PC-9 (cell line): ENCODE results near the gene COL15A1. TPM values are rescaled to one million over a fixed set of nuclear protein-coding genes. Genes with fewer than 3 reads are reported as not detected.

Source experiments
- BruUV-seq: library from RNA; stranded (reverse); fragments of 400-500 nt; replicated peaks from 2 replicates; lab custom pipeline; 2021; lab: Mats Ljungman, UMichigan
- CTCF ChIA-PET: fragments of 300-600 bp; sonication (Branson Sonifier 250); formaldehyde crosslinking; loops from one replicate; lab custom pipeline; 2022; ENCODE audit warnings: antibody characterized with exemption; lab: Charles Lee
- POLR2A ChIA-PET: fragments of 300-600 bp; sonication (Branson Sonifier 250); formaldehyde crosslinking; loops from one replicate; lab custom pipeline; 2022; ENCODE audit warnings: antibody characterized with exemption; ENCODE audit not compliant: unreplicated experiment; lab: Charles Lee
- DNase-seq, 2 experiments: peaks; one replicate each; pipeline versions ENCODE4 v3.0.0 to v3.0.0-alpha.2; 2015 to 2022; ENCODE audit warnings: mixed read lengths in 1 of 2
- H2AFZ ChIP-seq: fragments of 200-600 bp; sonication (generic); 2 replicates; pipeline ENCODE4 v1.8.1; 2017; ENCODE audit warnings: antibody characterized with exemption
- H3F3A ChIP-seq: fragments of 200-600 bp; sonication (generic); 2 replicates; pipeline ENCODE4 v1.8.1; 2017; ENCODE audit warnings: antibody characterized with exemption, mild to moderate bottlenecking, low read depth; ENCODE audit not compliant: insufficient read depth
- H3K27ac ChIP-seq: fragments of 200-600 bp; sonication (generic); 2 replicates; pipeline ENCODE4 v1.6.1; 2016; ENCODE audit warnings: mixed run types
- H3K27me3 ChIP-seq: fragments of 200-600 bp; sonication (generic); 2 replicates; pipeline ENCODE4 v1.6.1; 2016; ENCODE audit warnings: low read depth, mixed run types; ENCODE audit not compliant: insufficient read depth
- H3K36me3 ChIP-seq: fragments of 200-600 bp; sonication (generic); 2 replicates; pipeline ENCODE4 v1.6.1; 2016; ENCODE audit warnings: low read depth, mixed run types
- H3K4me1 ChIP-seq: fragments of 200-600 bp; sonication (generic); replicated peaks from 2 replicates; pipeline ENCODE4 v1.6.1; 2016; ENCODE audit warnings: mixed run types; ENCODE audit not compliant: insufficient read depth
- H3K4me2 ChIP-seq: fragments of 200-600 bp; sonication (generic); 2 replicates; pipeline ENCODE4 v1.6.1; 2017; ENCODE audit warnings: mixed run types
- H3K4me3 ChIP-seq: fragments of 200-600 bp; sonication (generic); 2 replicates; pipeline ENCODE4 v1.6.1; 2016; ENCODE audit warnings: mixed run types
- H3K79me2 ChIP-seq: fragments of 200-600 bp; sonication (generic); 2 replicates; pipeline ENCODE4 v1.6.1; 2017; ENCODE audit warnings: low read depth, mixed run types
- H3K9me2 ChIP-seq: fragments of 200-600 bp; sonication (generic); 2 replicates; pipeline ENCODE4 v1.8.1; 2017; ENCODE audit warnings: mild to moderate bottlenecking; ENCODE audit not compliant: insufficient read depth
- H3K9me3 ChIP-seq: fragments of 200-600 bp; sonication (generic); 2 replicates; pipeline ENCODE4 v1.8.1; 2016; ENCODE audit warnings: low read depth; ENCODE audit not compliant: insufficient read depth
- H4K20me1 ChIP-seq: fragments of 200-600 bp; sonication (generic); 2 replicates; pipeline ENCODE4 v1.8.1; 2017; ENCODE audit not compliant: insufficient read depth
- EZH2 ChIP-seq: fragments of 200-600 bp; sonication (generic); IDR thresholded peaks from 2 replicates; pipeline ENCODE4 v1.8.0; 2017; ENCODE audit warnings: antibody characterized with exemption, low read depth
- intact Hi-C: fragments of 100-400 bp; cut with micrococcal nuclease; formaldehyde crosslinking; loops from one replicate; pipeline ENCODE4 v1.10.0; 2022; ENCODE audit not compliant: unreplicated experiment
- total RNA-seq: library from RNA; stranded (reverse); gene quantifications from 2 replicates; pipeline ENCODE4 v1.2.3, GENCODE V29; 2021
- TF ChIP-seq, protein P1 (sequence below): fragments of 200-600 bp; sonication (generic); conservative IDR thresholded peaks from 2 replicates; pipeline ENCODE4 v1.6.1; 2017; ENCODE audit warnings: mixed run types, antibody characterized with exemption, mild to moderate bottlenecking, moderate library complexity

Gene COL15A1
- total RNA-seq, 1 experiment from 2014 or later, result not detected

DNA sequence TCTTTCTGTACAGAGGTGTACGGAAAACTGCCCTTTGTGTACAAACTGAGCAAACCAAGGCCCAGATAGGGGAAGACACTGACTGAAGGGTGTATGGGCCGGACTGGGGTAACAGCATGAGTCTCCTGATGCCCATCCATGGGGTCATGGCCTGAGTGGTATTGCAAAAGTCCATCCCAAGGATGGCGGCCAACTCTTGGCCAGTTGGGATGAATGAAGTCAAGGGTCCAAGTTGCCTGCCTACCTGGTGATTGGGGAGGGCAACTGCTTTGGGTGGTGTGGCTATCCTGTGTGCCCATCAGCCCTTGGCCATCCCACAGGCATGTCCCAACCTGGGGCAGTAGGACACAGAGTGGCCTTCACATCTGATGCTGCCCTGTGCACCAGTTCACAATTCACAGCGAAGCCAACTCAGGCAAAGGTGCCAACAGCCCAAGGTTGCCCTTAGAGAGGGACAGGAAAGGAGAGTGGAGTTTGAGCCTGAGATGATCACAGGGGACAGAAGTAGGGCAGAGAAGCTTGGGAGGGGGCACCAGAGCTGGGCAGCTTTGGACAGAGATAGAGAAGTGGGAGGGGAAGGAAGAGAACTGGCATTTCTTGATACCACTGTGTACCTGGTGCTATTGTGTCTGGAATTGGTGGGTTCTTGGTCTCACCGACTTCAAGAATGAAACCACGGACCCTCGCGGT lies 46.6 kb downstream of the COL15A1 start:
- H3K9me3 ChIP-seq, result no peaks in the 10 kb centered on the region
- POLR2A ChIA-PET, result no interaction called here
- BruUV-seq, result no TSS peak

DNA sequence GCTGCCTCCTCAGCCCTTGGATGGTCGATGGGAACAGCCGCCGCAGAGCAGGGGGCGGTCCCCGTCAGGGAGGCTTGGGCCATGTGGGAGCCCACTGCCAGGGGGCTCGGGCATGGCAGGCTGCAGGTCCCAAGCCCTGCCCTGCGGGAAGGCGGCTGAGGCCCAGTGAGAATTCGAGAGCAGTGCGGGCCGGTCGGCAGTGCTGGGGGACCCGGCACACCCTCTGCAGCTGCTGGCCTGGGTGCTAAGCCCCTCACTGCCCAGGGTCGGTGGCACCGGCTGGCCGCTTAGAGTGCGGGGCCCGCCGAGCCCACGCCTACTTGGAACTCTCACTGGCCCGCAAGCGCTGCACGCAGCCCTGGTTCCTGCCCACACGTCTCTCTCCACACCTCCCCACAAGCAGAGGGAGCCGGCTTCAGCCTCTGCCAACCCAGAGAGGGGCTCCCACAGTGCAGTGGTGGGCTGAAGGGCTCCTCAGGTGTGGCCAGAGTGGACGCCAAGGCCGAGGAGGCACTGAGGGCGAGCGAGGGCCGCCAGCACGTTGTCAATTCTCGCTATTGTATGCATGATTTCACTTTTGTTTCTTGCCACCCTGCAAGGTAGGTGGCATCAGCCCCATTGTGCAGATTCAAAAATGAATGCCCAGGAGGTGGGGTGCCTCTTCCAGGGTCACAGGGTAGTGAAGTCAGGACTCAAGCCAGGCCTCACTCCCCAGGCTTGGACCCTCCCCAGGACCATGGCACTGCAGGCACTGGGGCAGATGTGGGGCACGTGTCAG lies 48.6 kb downstream of the COL15A1 start:
- Histone ChIP-seq H3F3A (peaks cover 11% of the 10 kb centered on the region; the same call in 1 of the 2 replicates), H2AFZ (no peak overlapping the region), H3K4me2 (no peak overlapping the region), H4K20me1 (no peaks in the 10 kb centered on the region), H3K27ac (no peak overlapping the region), H3K9me2 (no peaks in the 10 kb centered on the region), H3K79me2 (no peaks in the 10 kb centered on the region), H3K9me3 (no peaks in the 10 kb centered on the region), H3K36me3 (no peaks in the 10 kb centered on the region), H3K27me3 (no peaks in the 10 kb centered on the region), H3K4me3 (no peak overlapping the region), H3K4me1 (peaks cover 12% of the 10 kb centered on the region; the same call in 1 of the 2 replicates)
- POLR2A ChIA-PET, result no interaction called here
- CTCF ChIA-PET, result no interaction called here
- DNase-seq, result no peak
- TF ChIP-seq, protein P1, sequence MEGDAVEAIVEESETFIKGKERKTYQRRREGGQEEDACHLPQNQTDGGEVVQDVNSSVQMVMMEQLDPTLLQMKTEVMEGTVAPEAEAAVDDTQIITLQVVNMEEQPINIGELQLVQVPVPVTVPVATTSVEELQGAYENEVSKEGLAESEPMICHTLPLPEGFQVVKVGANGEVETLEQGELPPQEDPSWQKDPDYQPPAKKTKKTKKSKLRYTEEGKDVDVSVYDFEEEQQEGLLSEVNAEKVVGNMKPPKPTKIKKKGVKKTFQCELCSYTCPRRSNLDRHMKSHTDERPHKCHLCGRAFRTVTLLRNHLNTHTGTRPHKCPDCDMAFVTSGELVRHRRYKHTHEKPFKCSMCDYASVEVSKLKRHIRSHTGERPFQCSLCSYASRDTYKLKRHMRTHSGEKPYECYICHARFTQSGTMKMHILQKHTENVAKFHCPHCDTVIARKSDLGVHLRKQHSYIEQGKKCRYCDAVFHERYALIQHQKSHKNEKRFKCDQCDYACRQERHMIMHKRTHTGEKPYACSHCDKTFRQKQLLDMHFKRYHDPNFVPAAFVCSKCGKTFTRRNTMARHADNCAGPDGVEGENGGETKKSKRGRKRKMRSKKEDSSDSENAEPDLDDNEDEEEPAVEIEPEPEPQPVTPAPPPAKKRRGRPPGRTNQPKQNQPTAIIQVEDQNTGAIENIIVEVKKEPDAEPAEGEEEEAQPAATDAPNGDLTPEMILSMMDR, result no peak
- TF ChIP-seq EZH2, result no peak
- intact Hi-C loops, result no loop called here
- BruUV-seq, result no TSS peak

More for the DNA sequence above, 46.6 kb downstream of the COL15A1 start:
- peaks cover 11% of the 10 kb centered on the region; the same call in 1 of the 2 replicates for H3F3A ChIP-seq
- TF ChIP-seq, protein P1, result no peak
- TF ChIP-seq EZH2, result no peak
- peaks cover 12% of the 10 kb centered on the region; the same call in 1 of the 2 replicates for H3K4me1 ChIP-seq
- no peak overlapping the region for H3K27ac ChIP-seq
- no peaks in the 10 kb centered on the region for H3K27me3 ChIP-seq
- no peaks in the 10 kb centered on the region for H4K20me1 ChIP-seq
- H3K4me3 ChIP-seq, result no peak overlapping the region
- CTCF ChIA-PET, result no interaction called here
- H3K4me2 ChIP-seq, result peak overlapping the region; percentile 29; the same call in 1 of the 2 replicates
- H3K36me3 ChIP-seq, result no peaks in the 10 kb centered on the region
- no peaks in the 10 kb centered on the region for H3K9me2 ChIP-seq
- intact Hi-C loops, result no loop called here
- no peaks in the 10 kb centered on the region for H3K79me2 ChIP-seq
- H2AFZ ChIP-seq, result no peak overlapping the region
- DNase-seq, result no peak

- BruUV-seq, result no TSS peak
- no peaks in the 10 kb centered on the region for H3K9me2 ChIP-seq
- no peak overlapping the region for H3K27ac ChIP-seq
- TF ChIP-seq, protein P1, result no peak
- TF ChIP-seq EZH2, result no peak
- intact Hi-C loops, result no loop called here
- H3K9me3 ChIP-seq, result no peaks in the 10 kb centered on the region
- no peak overlapping the region for H3K4me3 ChIP-seq
- no peak overlapping the region for H3K4me2 ChIP-seq
- peaks cover 11% of the 10 kb centered on the region; the same call in 1 of the 2 replicates for H3F3A ChIP-seq
- no peaks in the 10 kb centered on the region for H3K79me2 ChIP-seq
- DNase-seq, result no peak
- H3K27me3 ChIP-seq, result no peaks in the 10 kb centered on the region
- H2AFZ ChIP-seq, result no peak overlapping the region
- H3K4me1 ChIP-seq, result peaks cover 12% of the 10 kb centered on the region; the same call in 1 of the 2 replicates
- no peaks in the 10 kb centered on the region for H3K36me3 ChIP-seq
- no peaks in the 10 kb centered on the region for H4K20me1 ChIP-seq
- POLR2A ChIA-PET, result interaction anchor here (0.6 kb wide), 1 partner anchor 182 kb away, joined by 3 read pairs; no protein-coding TSS in a partner anchor
- CTCF ChIA-PET, result no interaction called here
These were observed 49.3 kb downstream of the COL15A1 start for GRCh38 chr9:98992885-98993569.
